CD4-positive, alpha-beta T cell (primary cell): ENCODE data around the gene CASR. TPM values are rescaled to one million over a fixed set of nuclear protein-coding genes. Genes with fewer than 3 reads are reported as not detected.
A peak's percentile ranks its signal among the peaks of the same experiment; 100 is the strongest.

ENCODE experiments used
- ATAC-seq: fragments of 200-7000 bp; cut with Tn5 transposase; one replicate; pipeline ENCODE4 v1.10.0; 2022; ENCODE audit warnings: mild to moderate bottlenecking; ENCODE audit not compliant: poor library complexity
- CTCF ChIA-PET: fragments of 350-600 bp; sonication (Branson Sonifier 250); formaldehyde crosslinking; loops from one replicate; lab custom pipeline; 2021; ENCODE audit warnings: antibody characterized with exemption, inconsistent platforms; lab: Charles Lee
- POLR2A ChIA-PET: fragments of 350-600 bp; sonication (Branson Sonifier 250); formaldehyde crosslinking; loops from one replicate; lab custom pipeline; 2021; ENCODE audit warnings: antibody characterized with exemption, inconsistent platforms; lab: Charles Lee
- DNase-seq, 14 experiments: peaks; one replicate each; pipeline ENCODE4 v3.0.0-alpha.2; 2013 to 2020; ENCODE audit warnings: mixed read lengths in 2 of 14
- H3K27ac ChIP-seq, 2 donors: one replicate each; pipeline versions ENCODE4 v1.5.1 to v1.7.0; 2013; ENCODE audit warnings: low read length in 2 of 2, low read depth in 1 of 2, mild to moderate bottlenecking in 1 of 2
- H3K27me3 ChIP-seq, 2 experiments: 1 replicate in 1 of 2; 2 replicates in 1 of 2; pipeline versions ENCODE4 v1.6.1 to v1.7.0; 2013; ENCODE audit warnings: low read length in 2 of 2, control low read depth in 1 of 2, mild to moderate bottlenecking in 1 of 2, moderate library complexity in 1 of 2; ENCODE audit not compliant: insufficient read depth in 2 of 2, control insufficient read depth in 1 of 2
- H3K36me3 ChIP-seq: one replicate; pipeline ENCODE4 v1.6.1; 2013; ENCODE audit warnings: low read length, control low read depth; ENCODE audit not compliant: insufficient read depth
- H3K4me1 ChIP-seq: one replicate; pipeline ENCODE4 v1.6.1; 2013; ENCODE audit warnings: low read length, control low read depth; ENCODE audit not compliant: insufficient read depth
- H3K4me3 ChIP-seq: one replicate; pipeline ENCODE4 v1.5.1; 2013; ENCODE audit warnings: mild to moderate bottlenecking, low read length, moderate library complexity
- H3K9me3 ChIP-seq, 2 experiments: 1 replicate in 1 of 2; 2 replicates in 1 of 2; pipeline versions ENCODE4 v1.6.1 to v1.7.0; 2013; ENCODE audit warnings: low read length in 2 of 2, mild to moderate bottlenecking in 2 of 2, control low read depth in 1 of 2, moderate library complexity in 1 of 2; ENCODE audit not compliant: control insufficient read depth in 1 of 2, insufficient read depth in 1 of 2
- H3K27ac Mint-ChIP-seq: one replicate; pipeline ENCODE4 v1.8.0; 2020; ENCODE audit warnings: mixed read lengths
- H3K27me3 Mint-ChIP-seq: one replicate; pipeline ENCODE4 v1.8.0; 2021; ENCODE audit warnings: mixed read lengths
- H3K36me3 Mint-ChIP-seq: one replicate; pipeline ENCODE4 v1.8.0; 2021; ENCODE audit warnings: low read depth, mixed read lengths
- H3K4me1 Mint-ChIP-seq: one replicate; pipeline ENCODE4 v1.8.0; 2021; ENCODE audit warnings: low read depth, mixed read lengths
- H3K4me3 Mint-ChIP-seq: one replicate; pipeline ENCODE4 v1.8.0; 2020; ENCODE audit warnings: mild to moderate bottlenecking, mixed read lengths
- H3K9me3 Mint-ChIP-seq: one replicate; pipeline ENCODE4 v1.8.0; 2020; ENCODE audit warnings: mixed read lengths
- intact Hi-C, 2 experiments: fragments of 100-400 bp; cut with DNase I in 1 of 2; cut with micrococcal nuclease in 1 of 2; formaldehyde crosslinking; loops; one replicate each; pipeline versions ENCODE4 v1.15.1 to v1.9.0; 2023 to 2025; cut with DNase I, micrococcal nuclease
- total RNA-seq, 174 experiments: library from RNA in 2 of 174; stranded (reverse) in 2 of 174; gene quantifications; one replicate each; pipeline ENCODE4 v1.2.3 and lab custom pipeline; 2021 to 2026
- TF ChIP-seq, protein P1 (sequence below): fragments of 200-600 bp; IDR thresholded peaks from one replicate; pipeline ENCODE4 v1.8.0; 2022; ENCODE audit warnings: antibody characterized with exemption, mild to moderate bottlenecking

The CASR gene
- total RNA-seq, 2 experiments from 2014 or later = 0.03 TPM

DNA sequence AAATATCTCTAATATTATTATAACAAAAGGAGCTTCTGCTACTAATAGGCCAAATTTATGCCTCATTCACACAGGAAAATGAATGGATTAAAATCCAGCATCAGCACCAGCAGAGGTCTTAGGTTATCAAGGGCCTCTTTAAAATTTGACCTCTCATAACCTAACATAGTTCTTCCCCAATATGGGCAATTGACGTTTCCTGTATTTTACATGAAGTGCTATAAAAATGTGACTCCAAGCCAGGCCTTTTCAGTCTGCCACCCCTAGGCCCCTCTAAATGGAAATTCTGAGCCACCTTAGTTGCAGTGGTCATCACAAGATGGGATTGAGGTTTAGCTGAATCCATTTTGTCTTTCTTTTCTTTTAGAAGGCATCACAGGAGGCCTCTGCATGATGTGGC lies 70.1 kb downstream of the CASR start:
- H3K27ac Mint-ChIP-seq = no peak overlapping the region
- no peaks in the 10 kb centered on the region for H3K36me3 Mint-ChIP-seq
- H3K27me3 Mint-ChIP-seq = no peaks in the 10 kb centered on the region
- TF ChIP-seq, protein P1, sequence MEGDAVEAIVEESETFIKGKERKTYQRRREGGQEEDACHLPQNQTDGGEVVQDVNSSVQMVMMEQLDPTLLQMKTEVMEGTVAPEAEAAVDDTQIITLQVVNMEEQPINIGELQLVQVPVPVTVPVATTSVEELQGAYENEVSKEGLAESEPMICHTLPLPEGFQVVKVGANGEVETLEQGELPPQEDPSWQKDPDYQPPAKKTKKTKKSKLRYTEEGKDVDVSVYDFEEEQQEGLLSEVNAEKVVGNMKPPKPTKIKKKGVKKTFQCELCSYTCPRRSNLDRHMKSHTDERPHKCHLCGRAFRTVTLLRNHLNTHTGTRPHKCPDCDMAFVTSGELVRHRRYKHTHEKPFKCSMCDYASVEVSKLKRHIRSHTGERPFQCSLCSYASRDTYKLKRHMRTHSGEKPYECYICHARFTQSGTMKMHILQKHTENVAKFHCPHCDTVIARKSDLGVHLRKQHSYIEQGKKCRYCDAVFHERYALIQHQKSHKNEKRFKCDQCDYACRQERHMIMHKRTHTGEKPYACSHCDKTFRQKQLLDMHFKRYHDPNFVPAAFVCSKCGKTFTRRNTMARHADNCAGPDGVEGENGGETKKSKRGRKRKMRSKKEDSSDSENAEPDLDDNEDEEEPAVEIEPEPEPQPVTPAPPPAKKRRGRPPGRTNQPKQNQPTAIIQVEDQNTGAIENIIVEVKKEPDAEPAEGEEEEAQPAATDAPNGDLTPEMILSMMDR = no peak
- no peaks in the 10 kb centered on the region for H3K4me1 ChIP-seq
- DNase-seq (no peak), ATAC-seq (no peak)
- H3K27ac ChIP-seq = no peak overlapping the region
- no peaks in the 10 kb centered on the region for H3K27me3 ChIP-seq
- intact Hi-C loops = no loop called here
- no peaks in the 10 kb centered on the region for H3K36me3 ChIP-seq
- CTCF ChIA-PET = no interaction called here
- H3K4me3 Mint-ChIP-seq = no peak overlapping the region
- H3K4me1 Mint-ChIP-seq = no peaks in the 10 kb centered on the region
- H3K9me3 ChIP-seq = no peaks in the 10 kb centered on the region
- no peak overlapping the region for H3K4me3 ChIP-seq
- no peaks in the 10 kb centered on the region for H3K9me3 Mint-ChIP-seq
- POLR2A ChIA-PET = no interaction called here

DNA sequence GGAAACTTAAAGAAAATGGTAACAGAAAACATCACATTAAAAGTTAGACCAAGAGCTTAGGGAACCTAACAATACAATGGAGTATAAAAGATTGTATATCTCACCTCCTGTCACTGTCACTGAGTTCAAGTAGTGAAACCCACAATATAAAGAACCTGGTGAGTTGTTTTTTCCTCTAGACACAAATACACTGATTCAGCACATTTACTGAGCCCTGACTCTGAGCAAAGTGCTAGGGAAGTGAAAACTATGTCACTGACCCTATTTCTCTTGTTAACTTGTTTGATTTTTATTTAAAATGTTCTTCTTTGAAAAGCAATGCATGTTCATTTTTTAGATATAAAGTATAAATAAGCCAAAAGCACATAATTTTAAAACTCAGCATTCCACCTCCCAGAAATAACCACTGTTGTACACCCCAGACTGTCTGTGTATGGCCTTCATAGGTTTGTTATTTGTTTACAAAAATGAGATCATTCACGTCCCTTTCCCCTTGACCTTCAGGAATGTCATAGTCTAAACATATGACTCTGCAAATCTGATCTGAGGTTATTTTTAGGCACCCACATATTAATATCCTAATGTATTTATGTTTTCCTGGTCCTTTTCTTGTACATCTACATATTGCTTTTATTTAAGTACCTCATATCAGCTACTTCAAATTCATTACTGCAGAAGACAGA lies 72.4 kb downstream of the CASR start:
- TF ChIP-seq, protein P1 = no peak
- Mint-ChIP-seq H3K36me3 (no peaks in the 10 kb centered on the region), H3K4me1 (no peaks in the 10 kb centered on the region), H3K27ac (no peak overlapping the region), H3K4me3 (no peak overlapping the region), H3K9me3 (no peaks in the 10 kb centered on the region), H3K27me3 (no peaks in the 10 kb centered on the region)
- Histone ChIP-seq H3K27ac (no peak overlapping the region), H3K9me3 (no peaks in the 10 kb centered on the region), H3K4me1 (no peaks in the 10 kb centered on the region), H3K36me3 (no peaks in the 10 kb centered on the region), H3K4me3 (no peak overlapping the region), H3K27me3 (no peaks in the 10 kb centered on the region)
- intact Hi-C loops = no loop called here
- peak in 1 of 14 experiments; percentile 20 for DNase-seq
- ChIA-PET CTCF (no interaction called here), POLR2A (interaction anchor here (1.1 kb wide), 1 partner anchor 9 kb away, joined by 4 read pairs; no protein-coding TSS in a partner anchor)
- no peak for ATAC-seq

DNA sequence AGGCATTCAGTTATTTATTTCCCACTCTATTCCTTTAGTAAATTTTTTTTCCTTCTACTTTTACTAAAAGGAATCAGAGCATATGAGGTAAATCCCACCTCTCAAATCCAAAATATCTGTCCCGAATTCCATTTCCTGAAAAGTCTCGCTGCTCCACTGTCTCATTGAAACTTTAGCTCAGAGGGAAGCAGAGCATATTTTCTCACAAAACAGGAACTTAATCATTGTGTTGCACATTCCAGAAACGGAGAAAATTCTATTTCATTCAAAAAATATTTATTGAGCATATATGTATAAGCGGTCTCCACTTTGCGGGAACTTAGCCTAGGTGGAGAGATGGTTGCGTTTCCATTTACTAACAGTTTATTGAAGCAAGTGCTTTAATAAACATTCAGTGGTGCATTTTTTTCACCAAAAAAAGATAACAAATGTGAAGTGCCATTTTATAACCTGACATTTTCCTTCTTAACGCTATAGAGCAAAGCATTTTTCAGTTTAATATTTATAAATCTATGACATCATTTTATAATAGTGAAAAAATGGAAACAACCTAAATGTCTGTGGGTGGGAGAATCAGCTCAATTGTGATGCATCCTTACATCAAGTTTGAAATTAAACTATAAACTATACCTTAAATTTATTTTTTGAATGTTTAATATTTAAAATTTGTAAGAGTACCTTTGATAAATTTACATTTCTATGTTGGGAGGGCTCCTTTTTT lies 74.3 kb downstream of the CASR start:
- ATAC-seq (no peak), DNase-seq (no peak)
- H3K9me3 Mint-ChIP-seq = no peaks in the 10 kb centered on the region
- intact Hi-C loops = no loop called here
- Histone ChIP-seq H3K27me3 (no peaks in the 10 kb centered on the region), H3K4me3 (no peak overlapping the region), H3K27ac (no peak overlapping the region), H3K36me3 (no peaks in the 10 kb centered on the region), H3K9me3 (no peaks in the 10 kb centered on the region), H3K4me1 (no peaks in the 10 kb centered on the region)
- H3K36me3 Mint-ChIP-seq = no peaks in the 10 kb centered on the region
- H3K27ac Mint-ChIP-seq = no peak overlapping the region
- ChIA-PET CTCF (no interaction called here), POLR2A (no interaction called here)
- H3K4me3 Mint-ChIP-seq = no peak overlapping the region
- TF ChIP-seq, protein P1 = no peak
- peaks cover 2% of the 10 kb centered on the region for H3K27me3 Mint-ChIP-seq
- no peaks in the 10 kb centered on the region for H3K4me1 Mint-ChIP-seq
